HL-60 (cell line): ENCODE data around the gene ZNF277.

ENCODE experiments used
- DNase-seq, 2 experiments: peaks; one replicate each; pipeline ENCODE4 v3.0.0-alpha.2; 2010 to 2020; ENCODE audit warnings: low read depth in 1 of 2, low spot score in 1 of 2
- H3K27ac ChIP-seq: fragments of 250-450 bp; sonication (Bioruptor Pico); replicated peaks from 2 replicates; pipeline ENCODE4 v1.5.1; 2020; ENCODE audit warnings: mild to moderate bottlenecking, moderate library complexity
- H3K27me3 ChIP-seq: fragments of 250-450 bp; sonication (Bioruptor Pico); 2 replicates; pipeline ENCODE4 v1.5.1; 2021; ENCODE audit warnings: mild to moderate bottlenecking, moderate library complexity; ENCODE audit not compliant: insufficient read depth, poor library complexity, severe bottlenecking
- H3K4me3 ChIP-seq: replicated peaks from 2 replicates; pipeline ENCODE4 v1.5.1; 2011; ENCODE audit warnings: mild to moderate bottlenecking, control low read depth, low read length; ENCODE audit not compliant: insufficient read depth
- GABPA ChIP-seq: IDR thresholded peaks from 2 replicates; pipeline ENCODE4 v1.6.1; 2012; ENCODE audit warnings: low read depth
- POLR2AphosphoS5 ChIP-seq: IDR thresholded peaks from 2 replicates; pipeline ENCODE4 v1.6.1; 2012; ENCODE audit warnings: low read depth
- SPI1 ChIP-seq: IDR thresholded peaks from 2 replicates; pipeline ENCODE4 v1.6.1; 2012; ENCODE audit warnings: low read depth, mild to moderate bottlenecking, borderline replicate concordance
- TF ChIP-seq, protein P1 (sequence below): IDR thresholded peaks from 2 replicates; pipeline ENCODE4 v1.6.1; 2012; ENCODE audit warnings: low read depth; ENCODE audit not compliant: insufficient replicate concordance
- TF ChIP-seq, protein P2 (sequence below): IDR thresholded peaks from one replicate; pipeline ENCODE4 v1.5.1; 2011; ENCODE audit warnings: low read length, control low read depth, inconsistent platforms; ENCODE audit not compliant: insufficient read depth

ZNF277 gene

DNA sequence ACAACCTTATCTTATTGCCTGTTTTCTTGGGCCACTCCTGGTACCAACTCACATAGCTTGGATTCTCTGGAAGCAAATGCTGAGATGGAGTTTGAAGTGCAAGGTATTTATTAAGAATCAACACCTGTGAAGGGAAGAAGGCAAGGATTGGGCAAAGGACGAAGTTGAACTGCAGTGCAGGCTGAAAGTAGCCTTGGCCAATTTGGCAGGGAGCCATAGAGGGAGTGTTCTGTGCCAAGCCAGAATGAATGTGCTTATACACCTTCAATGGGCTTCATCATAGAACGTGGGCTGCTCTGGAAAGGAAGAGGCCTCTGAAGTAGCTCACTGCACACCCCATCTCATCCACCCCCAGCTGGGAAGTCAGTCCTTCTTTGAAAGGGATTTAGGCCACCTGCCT, 163.9 kb downstream of the ZNF277 start:
- H3K4me3 ChIP-seq = no peak overlapping the region
- DNase-seq = no peak
- TF ChIP-seq SPI1 = no peak
- TF ChIP-seq, protein P1, sequence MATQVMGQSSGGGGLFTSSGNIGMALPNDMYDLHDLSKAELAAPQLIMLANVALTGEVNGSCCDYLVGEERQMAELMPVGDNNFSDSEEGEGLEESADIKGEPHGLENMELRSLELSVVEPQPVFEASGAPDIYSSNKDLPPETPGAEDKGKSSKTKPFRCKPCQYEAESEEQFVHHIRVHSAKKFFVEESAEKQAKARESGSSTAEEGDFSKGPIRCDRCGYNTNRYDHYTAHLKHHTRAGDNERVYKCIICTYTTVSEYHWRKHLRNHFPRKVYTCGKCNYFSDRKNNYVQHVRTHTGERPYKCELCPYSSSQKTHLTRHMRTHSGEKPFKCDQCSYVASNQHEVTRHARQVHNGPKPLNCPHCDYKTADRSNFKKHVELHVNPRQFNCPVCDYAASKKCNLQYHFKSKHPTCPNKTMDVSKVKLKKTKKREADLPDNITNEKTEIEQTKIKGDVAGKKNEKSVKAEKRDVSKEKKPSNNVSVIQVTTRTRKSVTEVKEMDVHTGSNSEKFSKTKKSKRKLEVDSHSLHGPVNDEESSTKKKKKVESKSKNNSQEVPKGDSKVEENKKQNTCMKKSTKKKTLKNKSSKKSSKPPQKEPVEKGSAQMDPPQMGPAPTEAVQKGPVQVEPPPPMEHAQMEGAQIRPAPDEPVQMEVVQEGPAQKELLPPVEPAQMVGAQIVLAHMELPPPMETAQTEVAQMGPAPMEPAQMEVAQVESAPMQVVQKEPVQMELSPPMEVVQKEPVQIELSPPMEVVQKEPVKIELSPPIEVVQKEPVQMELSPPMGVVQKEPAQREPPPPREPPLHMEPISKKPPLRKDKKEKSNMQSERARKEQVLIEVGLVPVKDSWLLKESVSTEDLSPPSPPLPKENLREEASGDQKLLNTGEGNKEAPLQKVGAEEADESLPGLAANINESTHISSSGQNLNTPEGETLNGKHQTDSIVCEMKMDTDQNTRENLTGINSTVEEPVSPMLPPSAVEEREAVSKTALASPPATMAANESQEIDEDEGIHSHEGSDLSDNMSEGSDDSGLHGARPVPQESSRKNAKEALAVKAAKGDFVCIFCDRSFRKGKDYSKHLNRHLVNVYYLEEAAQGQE = no peak
- no peak for TF ChIP-seq POLR2AphosphoS5
- TF ChIP-seq GABPA = no peak
- TF ChIP-seq, protein P2, sequence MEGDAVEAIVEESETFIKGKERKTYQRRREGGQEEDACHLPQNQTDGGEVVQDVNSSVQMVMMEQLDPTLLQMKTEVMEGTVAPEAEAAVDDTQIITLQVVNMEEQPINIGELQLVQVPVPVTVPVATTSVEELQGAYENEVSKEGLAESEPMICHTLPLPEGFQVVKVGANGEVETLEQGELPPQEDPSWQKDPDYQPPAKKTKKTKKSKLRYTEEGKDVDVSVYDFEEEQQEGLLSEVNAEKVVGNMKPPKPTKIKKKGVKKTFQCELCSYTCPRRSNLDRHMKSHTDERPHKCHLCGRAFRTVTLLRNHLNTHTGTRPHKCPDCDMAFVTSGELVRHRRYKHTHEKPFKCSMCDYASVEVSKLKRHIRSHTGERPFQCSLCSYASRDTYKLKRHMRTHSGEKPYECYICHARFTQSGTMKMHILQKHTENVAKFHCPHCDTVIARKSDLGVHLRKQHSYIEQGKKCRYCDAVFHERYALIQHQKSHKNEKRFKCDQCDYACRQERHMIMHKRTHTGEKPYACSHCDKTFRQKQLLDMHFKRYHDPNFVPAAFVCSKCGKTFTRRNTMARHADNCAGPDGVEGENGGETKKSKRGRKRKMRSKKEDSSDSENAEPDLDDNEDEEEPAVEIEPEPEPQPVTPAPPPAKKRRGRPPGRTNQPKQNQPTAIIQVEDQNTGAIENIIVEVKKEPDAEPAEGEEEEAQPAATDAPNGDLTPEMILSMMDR = no peak
- H3K27ac ChIP-seq = no peak overlapping the region
- H3K27me3 ChIP-seq = no peaks in the 10 kb centered on the region

DNA sequence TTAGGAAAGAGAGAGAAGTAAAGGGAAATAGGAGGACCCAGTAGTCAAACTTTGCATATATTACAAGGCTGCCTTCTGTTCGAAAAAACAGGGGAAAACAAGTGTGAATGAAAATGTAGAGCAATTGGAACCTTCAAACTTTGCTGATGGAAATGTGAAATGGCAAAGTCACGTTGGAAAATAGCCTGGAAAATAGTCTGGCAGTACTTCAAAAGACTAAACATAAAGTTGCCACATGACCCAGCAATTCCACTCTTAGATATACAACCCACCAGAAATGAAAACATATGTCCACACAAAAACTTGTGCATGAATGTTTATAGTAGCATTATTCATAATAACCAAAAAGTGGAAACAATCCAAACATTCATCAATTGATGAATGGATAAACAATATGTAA, 165.2 kb downstream of the ZNF277 start:
- H3K27me3 ChIP-seq = no peaks in the 10 kb centered on the region
- TF ChIP-seq GABPA (no peak), POLR2AphosphoS5 (no peak), SPI1 (no peak)
- TF ChIP-seq, protein P2 = no peak
- TF ChIP-seq, protein P1 = no peak
- H3K4me3 ChIP-seq = no peak overlapping the region
- H3K27ac ChIP-seq = no peak overlapping the region
- no peak for DNase-seq

GRCh38 chr7:112372101-112372500, 165.6 kb downstream of the ZNF277 start:
- TF ChIP-seq SPI1 (no peak), GABPA (no peak), POLR2AphosphoS5 (no peak)
- TF ChIP-seq, protein P2 = no peak
- TF ChIP-seq, protein P1 = no peak

More at GRCh38 chr7:112372101-112372500, 165.6 kb downstream of the ZNF277 start:
- DNase-seq = no peak
- H3K4me3 ChIP-seq = no peak overlapping the region
- no peak overlapping the region for H3K27ac ChIP-seq
- no peaks in the 10 kb centered on the region for H3K27me3 ChIP-seq
